Activated naive CD4-positive, alpha-beta T cell (primary cell): ENCODE measurements around the gene DAAM2.

Experiments
- DNase-seq, 4 experiments: peaks; one replicate each; lab custom pipeline; 2025; lab: John Stamatoyannopoulos, UW

The DAAM2 gene

GRCh38 chr6:39791850-39792539 lies at the start of gene DAAM2:
Gene DAAM2, plus strand, starts transcription at chr6:39792376. Its CDS starts 63,927 bp downstream, at chr6:39856303.
- no peak for DNase-seq

GRCh38 chr6:39746795-39747194 lies 45.4 kb upstream of the DAAM2 start:
- DNase-seq, result no peak

DNA sequence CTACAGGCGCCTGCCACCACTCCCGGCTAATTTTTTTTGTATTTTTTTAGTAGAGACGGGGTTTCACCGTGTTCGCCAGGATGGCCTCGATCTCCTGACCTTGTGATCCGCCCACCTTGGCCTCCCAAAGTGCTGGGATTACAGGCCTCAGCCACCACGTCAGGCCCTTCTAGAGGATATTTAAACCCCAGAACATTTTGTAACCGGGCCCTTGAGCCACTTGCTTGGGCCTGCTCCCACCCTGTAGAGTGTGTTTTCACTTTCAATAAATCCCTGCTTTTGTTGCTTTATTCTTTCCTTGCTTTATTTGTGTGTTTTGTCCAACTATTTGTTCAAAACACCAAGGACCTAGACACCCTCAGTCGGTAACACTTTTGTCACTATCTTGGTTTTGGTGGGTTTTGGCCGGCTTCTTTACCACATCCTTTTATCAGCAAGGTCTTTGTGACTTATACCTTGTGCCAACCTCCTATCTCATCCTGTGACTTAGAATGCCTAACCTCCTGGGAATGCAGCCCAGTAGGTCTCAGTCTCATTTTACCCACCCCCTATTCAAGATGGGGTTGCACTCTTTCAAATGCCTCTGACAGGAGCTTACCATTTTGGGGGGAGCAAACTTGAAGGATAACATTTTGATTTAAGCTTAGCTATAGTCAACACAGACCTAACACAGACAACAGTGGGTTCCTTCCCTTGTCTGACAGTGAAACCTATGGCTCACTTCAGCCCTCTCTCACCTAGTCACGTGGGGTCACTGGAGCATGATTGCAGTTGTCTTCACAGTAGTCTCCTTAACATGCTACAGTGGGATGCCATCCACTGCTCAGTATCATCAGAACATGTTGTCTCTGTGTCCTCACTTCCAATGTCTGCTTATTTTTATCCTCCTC lies 39.1 kb upstream of the DAAM2 start:
- no peak for DNase-seq

DNA sequence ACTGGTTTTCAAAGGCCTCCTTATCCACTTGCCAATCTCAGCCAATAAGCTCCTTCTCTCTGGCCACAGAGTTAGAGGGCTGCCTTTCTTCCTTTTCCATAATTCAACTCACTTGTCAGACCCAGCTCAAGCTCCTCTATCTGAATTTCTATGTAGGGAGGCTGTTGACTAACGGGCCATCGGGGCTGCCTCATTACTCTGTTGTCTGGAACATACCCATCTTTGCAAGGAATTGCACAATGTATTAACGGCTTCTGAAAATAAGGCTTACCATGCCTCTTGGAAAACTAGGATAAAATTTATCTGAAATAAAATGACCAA lies 38.5 kb upstream of the DAAM2 start:
- DNase-seq, result no peak

DNA sequence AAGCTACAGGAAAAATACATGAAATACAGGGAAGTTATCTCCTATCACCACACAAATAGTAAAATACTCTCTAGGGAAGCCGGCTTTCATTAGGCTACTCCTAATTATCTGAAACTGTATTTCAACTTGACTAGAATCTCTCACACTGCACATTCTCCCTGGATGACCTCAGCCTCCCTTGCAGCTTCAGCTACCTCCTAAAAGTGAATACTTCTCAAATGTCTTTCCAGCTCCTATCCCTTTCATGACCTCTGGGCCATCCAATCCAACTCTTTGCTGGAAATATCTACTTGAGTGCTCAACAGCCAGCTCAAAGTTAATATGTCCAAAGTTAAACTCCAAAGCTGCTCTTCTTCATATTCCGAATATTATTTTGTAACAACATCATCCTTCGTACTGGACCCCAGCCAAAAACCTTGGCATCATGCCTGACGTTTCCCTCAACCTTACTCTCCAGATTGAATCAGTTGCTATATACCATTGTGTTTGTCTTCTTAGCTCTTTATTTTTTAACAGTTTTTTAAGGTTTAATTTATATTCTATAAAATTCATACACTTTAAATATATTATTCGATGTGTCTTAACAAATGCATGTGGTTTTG lies 37.6 kb upstream of the DAAM2 start:
- DNase-seq, result no peak

GRCh38 chr6:39755231-39755630 lies 36.9 kb upstream of the DAAM2 start:
- DNase-seq, result no peak

DNA sequence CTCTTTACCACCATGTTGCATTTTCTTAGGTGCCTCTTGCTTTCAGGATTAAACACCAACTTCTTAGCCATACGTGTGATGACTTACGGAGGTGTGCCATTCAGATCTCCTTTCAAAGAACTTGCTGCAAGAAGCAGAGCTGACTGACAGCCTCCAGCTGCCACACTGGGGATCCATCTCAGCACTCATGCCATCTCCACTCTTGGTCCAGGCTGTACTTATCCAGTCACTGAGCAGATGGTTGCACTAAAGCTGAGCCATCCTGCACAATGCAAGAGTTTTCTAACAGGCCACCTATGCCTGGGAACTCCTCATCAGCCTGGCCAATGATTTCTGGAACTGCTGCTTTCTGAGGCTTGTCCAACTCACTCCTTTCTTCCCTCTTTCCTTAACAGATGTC lies 35.6 kb upstream of the DAAM2 start:
- DNase-seq, result no peak

DNA sequence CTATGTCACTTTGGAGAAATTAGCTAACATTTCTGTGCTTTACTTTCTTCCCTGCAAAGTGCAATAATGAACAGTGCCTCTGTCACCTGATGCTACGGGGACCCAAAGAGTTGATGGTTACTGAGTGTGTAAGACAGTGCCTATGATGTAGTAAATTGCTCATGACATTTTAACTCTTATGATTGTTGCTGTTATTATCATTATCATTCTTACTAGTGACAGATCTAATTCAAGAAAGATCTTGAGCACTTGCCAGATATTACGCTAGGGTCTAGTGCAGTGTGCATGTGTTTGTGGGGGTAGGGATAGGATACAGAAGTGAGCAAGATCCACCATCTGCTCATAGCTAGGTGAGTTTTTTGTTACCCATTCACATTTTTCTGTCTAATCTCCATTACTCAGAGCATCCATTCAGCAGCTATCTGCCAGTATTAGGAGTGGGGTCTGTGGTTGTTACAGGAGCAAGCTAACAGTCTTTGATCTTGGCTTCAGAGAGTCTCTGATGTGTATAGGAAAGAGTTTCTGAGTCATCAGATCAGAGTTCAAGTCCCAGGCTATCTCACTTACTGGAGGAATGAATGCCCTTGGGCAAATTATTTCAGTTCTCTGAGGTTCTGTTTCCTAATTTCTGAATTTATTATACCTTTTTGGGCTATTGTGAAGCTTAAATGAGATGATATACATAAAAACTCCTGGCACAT lies 33.1 kb upstream of the DAAM2 start:
- DNase-seq, result no peak

- no peak for DNase-seq
These were observed 31.8 kb upstream of the DAAM2 start for GRCh38 chr6:39760226-39760952.

DNA sequence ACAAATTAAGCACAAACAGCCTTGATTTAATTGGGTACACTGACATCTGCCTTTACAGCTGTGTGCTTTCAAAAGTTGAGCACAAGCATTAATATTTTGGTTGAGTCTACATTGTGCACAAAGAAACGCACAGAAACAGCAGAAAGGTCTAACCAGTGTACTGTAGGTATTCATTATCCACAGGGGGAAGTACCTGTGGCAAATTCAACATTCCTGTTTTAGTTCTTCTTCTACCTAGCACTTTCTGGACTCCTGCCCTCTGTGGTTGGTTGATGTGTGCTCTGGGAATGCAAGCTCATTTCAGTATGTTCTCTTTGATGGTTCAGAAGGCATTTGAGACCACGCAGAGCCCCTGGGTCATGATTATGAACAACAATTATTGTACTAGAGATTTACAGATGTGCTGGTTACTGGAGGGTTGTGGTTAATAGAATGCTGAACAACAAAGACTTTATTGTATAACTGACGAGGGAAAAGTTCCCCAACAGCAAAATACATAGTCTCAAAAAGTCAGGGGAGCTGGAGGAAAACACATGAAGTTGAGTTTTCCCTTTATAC lies 26.6 kb upstream of the DAAM2 start:
- no peak for DNase-seq

GRCh38 chr6:39769012-39769411 lies 23.2 kb upstream of the DAAM2 start:
- DNase-seq, result no peak

DNA sequence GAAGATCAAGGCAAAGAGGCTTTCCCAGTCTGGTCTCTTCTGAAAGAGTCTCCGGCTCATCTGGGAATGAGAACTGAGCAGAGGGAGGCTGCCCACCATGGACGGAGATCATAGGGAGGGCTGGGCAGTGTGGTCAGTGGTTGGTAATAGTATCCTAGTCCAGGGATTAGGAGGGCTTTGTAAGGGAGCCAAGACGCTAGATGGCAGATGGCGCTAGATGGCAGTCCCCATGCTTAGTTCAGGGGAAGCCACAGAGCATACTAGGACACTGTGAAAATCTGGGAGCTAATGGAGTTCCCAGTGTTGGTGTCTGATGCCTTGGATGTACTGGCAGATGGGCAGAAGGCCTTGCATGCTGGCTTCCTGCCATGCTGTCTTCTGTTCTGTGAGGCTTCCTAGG lies 21.7 kb upstream of the DAAM2 start:
- no peak for DNase-seq

- DNase-seq, result no peak
These were observed 19.5 kb upstream of the DAAM2 start for GRCh38 chr6:39772559-39773273.

DNA sequence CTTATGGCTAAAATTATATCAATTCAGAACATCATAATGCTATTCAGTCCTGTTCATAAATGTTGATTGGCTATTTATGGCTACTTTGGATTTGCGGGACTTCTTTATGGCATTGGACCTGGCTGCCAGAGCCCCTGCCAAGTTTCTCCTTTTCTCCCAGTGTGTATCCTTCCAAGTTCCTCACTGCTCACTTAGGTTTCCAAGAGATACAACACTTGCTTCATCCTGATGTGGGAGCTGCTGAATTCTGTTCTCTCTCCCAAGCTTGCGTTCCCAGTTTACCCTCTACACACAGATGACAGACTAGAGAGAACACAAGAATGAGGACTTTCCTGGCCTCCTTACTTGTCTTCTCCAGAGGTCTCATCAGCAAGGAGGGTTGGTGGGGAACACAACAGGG lies 18.4 kb upstream of the DAAM2 start:
- DNase-seq, result no peak

DNA sequence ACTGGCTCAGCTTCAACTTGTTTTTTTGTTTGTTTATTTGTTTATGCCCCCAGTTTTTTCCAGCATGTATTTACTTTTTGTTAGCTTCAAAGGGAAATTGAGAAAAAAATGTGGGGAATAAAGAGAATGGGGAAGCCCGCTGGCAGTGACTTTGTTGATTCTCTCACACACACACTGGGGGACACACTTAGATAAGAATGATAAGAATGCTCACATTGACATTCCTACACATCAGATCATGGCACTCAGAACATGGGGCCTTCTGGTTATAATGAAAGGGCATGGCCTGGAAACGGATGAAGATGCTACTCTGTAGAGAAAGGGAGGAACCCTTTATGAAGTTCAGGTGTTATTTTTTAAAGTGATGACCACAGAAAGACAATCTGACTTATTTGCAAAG lies 15.6 kb upstream of the DAAM2 start:
- no peak for DNase-seq

- DNase-seq, result no peak
These were observed 15.0 kb upstream of the DAAM2 start for GRCh38 chr6:39777218-39777617.

- no peak for DNase-seq
These were observed 14.5 kb upstream of the DAAM2 start for GRCh38 chr6:39777661-39778060.

- DNase-seq, result no peak
These were observed 13.5 kb upstream of the DAAM2 start for GRCh38 chr6:39778581-39779255.

GRCh38 chr6:39785281-39785680 lies 6.9 kb upstream of the DAAM2 start:
- DNase-seq, result no peak

DNA sequence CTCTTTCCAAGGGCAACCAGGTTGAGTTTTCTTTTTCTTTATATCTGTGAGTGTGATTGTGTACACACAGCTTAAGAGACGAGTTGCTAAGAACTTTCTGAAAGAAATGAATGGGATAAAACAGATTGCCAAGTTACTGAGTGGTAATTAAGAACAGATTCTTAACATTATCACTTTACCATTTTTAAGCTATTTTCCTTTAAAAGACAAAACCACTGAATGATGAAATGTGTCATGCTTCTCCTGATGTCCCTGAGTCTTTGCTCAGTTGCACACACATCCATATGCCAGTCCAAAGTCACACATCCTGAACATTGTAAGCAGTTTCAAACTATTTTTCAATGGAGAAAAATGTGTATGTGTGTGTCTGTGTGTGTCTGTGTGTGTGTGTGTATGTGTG lies 5.5 kb upstream of the DAAM2 start:
- no peak for DNase-seq
